Tibial nerve (tissue), 4 donors: ENCODE results near the gene ZNF3. TPM values are rescaled to one million over a fixed set of nuclear protein-coding genes. Genes with fewer than 3 reads are reported as not detected.
"Not testable (repeated sequence)": the region's sequence is repeated elsewhere in the genome, so short reads cannot be mapped to it uniquely, and the experiment has no call there.

Source experiments
- DNase-seq, 2 donors: peaks; one replicate each; pipeline ENCODE4 v3.0.0-alpha.2; 2019; ENCODE audit warnings: low spot score in 2 of 2
- H3K27ac ChIP-seq, 4 donors: fragments of 200-600 bp; sonication (generic) in 3 of 4; one replicate each; pipeline ENCODE4 v1.5.1; 2017 to 2019; ENCODE audit warnings: mild to moderate bottlenecking in 1 of 4
- H3K27me3 ChIP-seq, 2 donors: fragments of 200-600 bp; sonication (generic) in 1 of 2; one replicate each; pipeline versions ENCODE4 v1.5.1 to v1.6.0; 2017 to 2019
- H3K36me3 ChIP-seq, 3 donors: fragments of 200-600 bp; sonication (generic); one replicate each; pipeline ENCODE4 v1.5.1; 2018 to 2019
- H3K4me1 ChIP-seq, 4 donors: fragments of 200-600 bp; sonication (generic) in 3 of 4; one replicate each; pipeline ENCODE4 v1.5.1; 2017 to 2019
- H3K4me3 ChIP-seq, 4 donors: fragments of 200-600 bp; sonication (generic) in 3 of 4; one replicate each; pipeline ENCODE4 v1.5.1; 2017 to 2019; ENCODE audit warnings: mild to moderate bottlenecking in 1 of 4, moderate library complexity in 1 of 4
- H3K9me3 ChIP-seq, 4 donors: fragments of 200-600 bp; sonication (generic) in 3 of 4; one replicate each; pipeline ENCODE4 v1.5.1; 2017 to 2019
- EP300 ChIP-seq, 2 donors: sonication (generic); formaldehyde crosslinking; IDR thresholded peaks; one replicate each; pipeline ENCODE4 v1.6.1; 2017; ENCODE audit warnings: antibody characterized with exemption in 2 of 2, mild to moderate bottlenecking in 1 of 2
- POLR2A ChIP-seq, 2 donors: fragments of 450-650 bp; IDR thresholded peaks; one replicate each; pipeline ENCODE4 v1.6.1; 2017; ENCODE audit warnings: antibody characterized with exemption in 2 of 2, mild to moderate bottlenecking in 2 of 2, moderate library complexity in 2 of 2
- WGBS, 2 donors: methylation state at CpG; one replicate each; pipeline ENCODE4 v1.1.5; 2018; 5-methylcytosine and 5-hydroxymethylcytosine counted together
- total RNA-seq, 4 donors: library from RNA; depleted of rRNA; stranded (reverse); fragments of >200 nt; gene quantifications; one replicate each; pipeline ENCODE4 v1.1.0, GENCODE V29; 2016
- TF ChIP-seq, protein P1 (sequence below), 5 experiments: fragments of 200-600 bp in 3 of 5; fragments of 450-650 bp in 2 of 5; sonication (generic) in 3 of 5; IDR thresholded peaks; one replicate each; pipeline ENCODE4 v1.5.1; 2016 to 2019; ENCODE audit warnings: antibody characterized with exemption in 5 of 5, mild to moderate bottlenecking in 3 of 5, moderate library complexity in 2 of 5

ZNF3 gene
- 10 to 100 TPM; 24.0 to 37.5 (median 26.9) TPM for total RNA-seq

DNA sequence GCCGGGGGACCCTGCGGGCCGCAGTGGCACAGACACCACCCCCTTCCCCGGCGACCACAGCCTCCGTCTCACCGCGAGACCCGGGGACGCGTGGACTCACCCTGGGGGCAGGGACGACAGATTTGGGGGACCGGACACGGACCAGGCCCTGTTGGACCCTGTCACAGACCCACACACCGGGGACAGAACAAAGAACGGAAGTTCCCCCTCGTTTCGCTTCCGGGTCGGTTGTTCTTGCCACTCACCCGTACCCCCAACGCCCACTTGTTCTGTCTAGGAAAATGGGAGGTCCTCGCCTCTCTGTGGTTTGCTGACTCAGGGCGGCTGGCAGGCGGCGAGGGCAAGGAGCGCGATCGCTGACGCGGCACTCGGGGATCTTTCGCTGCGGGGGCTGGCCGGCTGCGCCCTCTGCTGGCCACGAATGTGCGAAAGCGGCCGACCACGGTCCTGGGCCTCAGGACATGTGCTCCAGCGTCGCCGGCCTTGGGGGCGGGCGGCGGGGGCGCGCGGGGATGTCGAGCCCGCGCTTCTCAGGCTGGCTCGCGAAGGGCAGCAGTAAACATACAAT lies at the start of gene ZNF3:
Gene ZNF3, minus strand, starts transcription at position 189 of the 568 bp plus-strand sequence. CDS start 4,366 bp downstream, outside the sequence.
- Histone ChIP-seq H3K27ac (peak within 1 kb of the TSS; percentile 44 to 94 (median 84)), H3K4me1 (peaks cover 0 to 52% (median 31%) of the 10 kb centered on the region in 4 donors), H3K27me3 (no peaks in the 10 kb centered on the region), H3K36me3 (peaks cover 5 to 29% (median 6%) of the 10 kb centered on the region in 3 donors), H3K9me3 (no peaks in the 10 kb centered on the region), H3K4me3 (peak within 1 kb of the TSS; percentile 71 to 96 (median 74))
- DNase-seq, result peak; percentile 96 to 97
- peak; percentile 14 to 52 for TF ChIP-seq POLR2A (IDR thresholded peaks at IDR 0.05)
- TF ChIP-seq, protein P1, sequence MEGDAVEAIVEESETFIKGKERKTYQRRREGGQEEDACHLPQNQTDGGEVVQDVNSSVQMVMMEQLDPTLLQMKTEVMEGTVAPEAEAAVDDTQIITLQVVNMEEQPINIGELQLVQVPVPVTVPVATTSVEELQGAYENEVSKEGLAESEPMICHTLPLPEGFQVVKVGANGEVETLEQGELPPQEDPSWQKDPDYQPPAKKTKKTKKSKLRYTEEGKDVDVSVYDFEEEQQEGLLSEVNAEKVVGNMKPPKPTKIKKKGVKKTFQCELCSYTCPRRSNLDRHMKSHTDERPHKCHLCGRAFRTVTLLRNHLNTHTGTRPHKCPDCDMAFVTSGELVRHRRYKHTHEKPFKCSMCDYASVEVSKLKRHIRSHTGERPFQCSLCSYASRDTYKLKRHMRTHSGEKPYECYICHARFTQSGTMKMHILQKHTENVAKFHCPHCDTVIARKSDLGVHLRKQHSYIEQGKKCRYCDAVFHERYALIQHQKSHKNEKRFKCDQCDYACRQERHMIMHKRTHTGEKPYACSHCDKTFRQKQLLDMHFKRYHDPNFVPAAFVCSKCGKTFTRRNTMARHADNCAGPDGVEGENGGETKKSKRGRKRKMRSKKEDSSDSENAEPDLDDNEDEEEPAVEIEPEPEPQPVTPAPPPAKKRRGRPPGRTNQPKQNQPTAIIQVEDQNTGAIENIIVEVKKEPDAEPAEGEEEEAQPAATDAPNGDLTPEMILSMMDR (IDR thresholded peaks at IDR 0.05), result peak; percentile 92 to 98 (median 96)
- TF ChIP-seq EP300 (IDR thresholded peaks at IDR 0.05), result peak in 1 of 2 donors; percentile 95
- WGBS, 2 donors, result 1% methylated on average over 39 to 54 of the region's 55 CpGs

- TF ChIP-seq, protein P1 (IDR thresholded peaks at IDR 0.05), result peak; percentile 82 to 95 (median 89)
- TF ChIP-seq POLR2A (IDR thresholded peaks at IDR 0.05), result no peak
- Histone ChIP-seq H3K27ac (peak overlapping the region in 1 of 4 donors; percentile 52), H3K4me1 (peaks cover 0 to 44% (median 14%) of the 10 kb centered on the region in 4 donors), H3K27me3 (no peaks in the 10 kb centered on the region), H3K9me3 (no peaks in the 10 kb centered on the region), H3K4me3 (peak overlapping the region in 1 of 4 donors; percentile 18), H3K36me3 (no peaks in the 10 kb centered on the region)
- WGBS, 2 donors, result 11 to 13% methylated on average over 24 of the region's 24 CpGs
- peak; percentile 80 to 90 for DNase-seq
Measured at GRCh38 chr7:100130608-100131453, 49.3 kb upstream of the ZNF3 start.

- H3K27ac ChIP-seq, H3K4me3 ChIP-seq, H3K9me3 ChIP-seq, DNase-seq, H3K36me3 ChIP-seq, H3K27me3 ChIP-seq: not testable (repeated sequence)
- 90 to 96% methylated on average over 1 of the region's 1 CpG for WGBS, 2 donors
- H3K4me1 ChIP-seq, result peaks cover 0 to 50% (median 17%) of the 10 kb centered on the region in 4 donors
Measured at GRCh38 chr7:100130220-100130607, 48.7 kb upstream of the ZNF3 start.

DNA sequence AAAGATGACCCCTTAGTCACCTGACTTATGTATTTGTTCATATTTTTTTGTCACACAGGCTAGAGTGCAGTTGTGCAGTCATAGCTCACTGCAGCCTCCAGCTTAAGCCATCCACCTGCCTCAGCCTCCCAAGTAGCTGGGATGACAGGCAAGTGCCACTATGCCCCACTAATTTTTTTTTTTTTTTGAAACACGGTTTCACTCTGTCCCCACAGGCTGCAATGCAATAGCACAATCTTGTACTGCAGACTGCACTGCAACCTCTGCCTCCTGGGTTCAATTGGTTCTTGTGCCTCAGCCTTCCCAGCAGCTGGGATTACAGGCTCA lies 47.1 kb upstream of the ZNF3 start:
- no peak overlapping the region for H3K4me3 ChIP-seq
- TF ChIP-seq POLR2A (IDR thresholded peaks at IDR 0.05) (no peak), EP300 (IDR thresholded peaks at IDR 0.05) (no peak)
- TF ChIP-seq, protein P1 (IDR thresholded peaks at IDR 0.05), result no peak
- 42 to 50% methylated on average over 1 of the region's 1 CpG for WGBS, 2 donors
- peaks cover 0 to 54% (median 19%) of the 10 kb centered on the region in 4 donors for H3K4me1 ChIP-seq
- no peaks in the 10 kb centered on the region for H3K27me3 ChIP-seq
- no peaks in the 10 kb centered on the region for H3K9me3 ChIP-seq
- DNase-seq, result no peak
- no peak overlapping the region for H3K27ac ChIP-seq
- peaks cover 0 to 18% (median 0%) of the 10 kb centered on the region in 3 donors for H3K36me3 ChIP-seq

- Histone ChIP-seq H3K36me3 (peaks cover 0 to 23% (median 0%) of the 10 kb centered on the region in 3 donors), H3K9me3 (no peaks in the 10 kb centered on the region), H3K4me1 (peaks cover 0 to 50% (median 19%) of the 10 kb centered on the region in 4 donors), H3K27ac (peak overlapping the region; percentile 80 to 99 (median 96)), H3K4me3 (peak overlapping the region; percentile 81 to 98 (median 90)), H3K27me3 (no peaks in the 10 kb centered on the region)
- TF ChIP-seq POLR2A (IDR thresholded peaks at IDR 0.05) (no peak), EP300 (IDR thresholded peaks at IDR 0.05) (no peak)
- TF ChIP-seq, protein P1 (IDR thresholded peaks at IDR 0.05), result peak in 1 of 5 experiments; percentile 10
- 2 to 3% methylated on average over 21 of the region's 37 CpGs for WGBS, 2 donors
- DNase-seq, result no peak
Measured at GRCh38 chr7:100127866-100128636, 46.5 kb upstream of the ZNF3 start.
